Thyroid gland (tissue), 4 donors: ENCODE measurements around the gene SLC35D1. TPM values are rescaled to one million over a fixed set of nuclear protein-coding genes. Genes with fewer than 3 reads are reported as not detected.
A peak's percentile ranks its signal among the peaks of the same experiment; 100 is the strongest.

ENCODE experiments used
- DNase-seq, 2 donors: peaks; one replicate each; pipeline ENCODE4 v3.0.0-alpha.2; 2019
- H3K27ac ChIP-seq, 3 donors: fragments of 200-600 bp; sonication (generic); 1 replicate in 2 of 3; 2 replicates in 1 of 3; pipeline ENCODE4 v1.5.1; 2016 to 2019; ENCODE audit warnings: mild to moderate bottlenecking in 1 of 3, moderate library complexity in 1 of 3
- H3K27me3 ChIP-seq: fragments of 200-600 bp; sonication (generic); one replicate; pipeline ENCODE4 v1.5.1; 2019
- H3K36me3 ChIP-seq, 2 donors: fragments of 200-600 bp; sonication (generic); one replicate each; pipeline ENCODE4 v1.5.1; 2016 to 2019
- H3K4me1 ChIP-seq, 2 donors: fragments of 200-600 bp; sonication (generic); one replicate each; pipeline ENCODE4 v1.5.1; 2017 to 2019
- H3K4me3 ChIP-seq, 3 donors: fragments of 200-600 bp; sonication (generic); replicated peaks in 1 of 3; 1 replicate in 2 of 3; 2 replicates in 1 of 3; pipeline ENCODE4 v1.5.1; 2016; ENCODE audit warnings: mild to moderate bottlenecking in 1 of 3
- H3K9me3 ChIP-seq: fragments of 200-600 bp; sonication (generic); one replicate; pipeline ENCODE4 v1.5.1; 2017
- POLR2A ChIP-seq, 2 donors: fragments of 450-650 bp; IDR thresholded peaks; one replicate each; pipeline ENCODE4 v1.6.1; 2017; ENCODE audit warnings: antibody characterized with exemption in 2 of 2, mild to moderate bottlenecking in 2 of 2, moderate library complexity in 1 of 2
- WGBS, 2 donors: methylation state at CpG; one replicate each; pipeline ENCODE4 v1.1.5; 2017; 5-methylcytosine and 5-hydroxymethylcytosine counted together
- intact Hi-C: fragments of 100-400 bp; cut with DNase I; formaldehyde crosslinking; loops from one replicate; pipeline ENCODE4 v1.15.1; 2023
- total RNA-seq, 4 donors: library from RNA; depleted of rRNA; stranded (reverse); fragments of >200 nt; gene quantifications; one replicate each; pipeline ENCODE4 v1.2.3, GENCODE V29; 2016
- TF ChIP-seq, protein P1 (sequence below), 6 experiments: fragments of 200-600 bp in 3 of 6; fragments of 450-650 bp in 3 of 6; sonication (generic) in 3 of 6; IDR thresholded peaks; one replicate each; pipeline ENCODE4 v1.5.1; 2016 to 2019; ENCODE audit warnings: antibody characterized with exemption in 6 of 6, mild to moderate bottlenecking in 2 of 6, inconsistent platforms in 1 of 6, moderate library complexity in 1 of 6

The SLC35D1 gene
- total RNA-seq, 4 donors from 2014 or later = 15.3 to 22.7 (median 17.0) TPM

DNA sequence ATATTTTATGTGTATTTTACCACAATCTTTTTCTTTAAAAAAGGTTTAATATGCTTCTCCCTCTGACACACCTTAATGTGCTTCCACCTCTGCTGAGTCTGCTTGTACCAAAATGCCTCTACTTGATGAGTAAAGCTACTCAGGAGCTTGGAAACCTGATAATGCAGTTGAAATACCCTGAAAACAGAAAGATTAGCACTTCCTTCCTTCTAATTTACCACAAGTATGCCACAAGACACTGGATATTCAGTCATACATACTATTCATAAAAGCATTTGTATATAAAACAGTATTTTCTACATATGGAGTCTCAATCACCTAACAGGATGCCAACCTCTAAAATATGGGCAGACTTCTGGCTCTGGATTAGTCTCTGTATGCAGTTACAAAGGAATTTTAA is 55.0 kb downstream of the SLC35D1 start:
- no peak for TF ChIP-seq POLR2A (IDR thresholded peaks at IDR 0.05)
- TF ChIP-seq, protein P1, sequence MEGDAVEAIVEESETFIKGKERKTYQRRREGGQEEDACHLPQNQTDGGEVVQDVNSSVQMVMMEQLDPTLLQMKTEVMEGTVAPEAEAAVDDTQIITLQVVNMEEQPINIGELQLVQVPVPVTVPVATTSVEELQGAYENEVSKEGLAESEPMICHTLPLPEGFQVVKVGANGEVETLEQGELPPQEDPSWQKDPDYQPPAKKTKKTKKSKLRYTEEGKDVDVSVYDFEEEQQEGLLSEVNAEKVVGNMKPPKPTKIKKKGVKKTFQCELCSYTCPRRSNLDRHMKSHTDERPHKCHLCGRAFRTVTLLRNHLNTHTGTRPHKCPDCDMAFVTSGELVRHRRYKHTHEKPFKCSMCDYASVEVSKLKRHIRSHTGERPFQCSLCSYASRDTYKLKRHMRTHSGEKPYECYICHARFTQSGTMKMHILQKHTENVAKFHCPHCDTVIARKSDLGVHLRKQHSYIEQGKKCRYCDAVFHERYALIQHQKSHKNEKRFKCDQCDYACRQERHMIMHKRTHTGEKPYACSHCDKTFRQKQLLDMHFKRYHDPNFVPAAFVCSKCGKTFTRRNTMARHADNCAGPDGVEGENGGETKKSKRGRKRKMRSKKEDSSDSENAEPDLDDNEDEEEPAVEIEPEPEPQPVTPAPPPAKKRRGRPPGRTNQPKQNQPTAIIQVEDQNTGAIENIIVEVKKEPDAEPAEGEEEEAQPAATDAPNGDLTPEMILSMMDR (IDR thresholded peaks at IDR 0.05) = no peak
- no peak for DNase-seq
- peaks cover 15 to 19% of the 10 kb centered on the region in 2 donors for H3K4me1 ChIP-seq
- H3K9me3 ChIP-seq = no peaks in the 10 kb centered on the region
- H3K4me3 ChIP-seq = no peak overlapping the region
- H3K27ac ChIP-seq = no peak overlapping the region
- no peaks in the 10 kb centered on the region for H3K36me3 ChIP-seq
- intact Hi-C loops = loop anchor here (5.0 kb wide), 1 partner anchor 148 kb away; no protein-coding TSS in a partner anchor
- H3K27me3 ChIP-seq = no peaks in the 10 kb centered on the region

DNA sequence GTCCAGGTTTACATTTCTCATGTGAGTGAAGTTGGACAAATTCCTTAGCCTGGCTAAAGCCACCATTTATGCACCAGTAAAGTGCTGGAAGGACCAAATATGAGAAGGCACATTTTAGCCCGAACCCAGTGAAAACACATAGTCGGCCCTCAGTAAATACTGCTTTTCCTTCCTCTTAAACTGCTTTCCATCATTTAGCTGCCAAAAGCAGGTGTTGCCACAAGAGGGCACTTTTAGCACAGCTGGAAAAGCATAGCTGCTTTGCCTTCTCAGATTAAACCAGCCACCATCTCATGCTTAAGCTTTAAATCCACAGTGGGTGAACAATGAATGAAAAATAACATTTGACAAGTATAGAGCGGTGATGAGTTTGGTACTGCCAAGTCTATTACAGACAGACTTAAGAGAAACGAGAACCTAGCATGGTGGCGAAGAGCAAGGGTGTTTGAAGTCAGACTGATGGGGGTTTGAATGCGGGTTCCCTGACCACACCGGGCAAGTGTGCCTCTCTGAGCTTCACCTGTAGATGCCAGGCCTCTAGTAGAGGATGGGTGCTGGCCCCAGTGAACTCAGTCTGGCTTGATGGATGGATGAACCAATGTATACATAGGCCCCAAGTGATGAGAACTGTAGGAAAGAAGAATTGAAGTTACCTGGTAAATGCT is 57.8 kb downstream of the SLC35D1 start:
- intact Hi-C loops = loop anchor here (5.0 kb wide), 1 partner anchor 151 kb away; no protein-coding TSS in a partner anchor
- 72 to 74% methylated on average over 7 of the region's 7 CpGs for WGBS, 2 donors
- H3K4me3 ChIP-seq = no peak overlapping the region
- no peaks in the 10 kb centered on the region for H3K27me3 ChIP-seq
- no peaks in the 10 kb centered on the region for H3K9me3 ChIP-seq
- H3K36me3 ChIP-seq = no peaks in the 10 kb centered on the region
- no peak overlapping the region for H3K27ac ChIP-seq
- peaks cover 5 to 8% of the 10 kb centered on the region in 2 donors for H3K4me1 ChIP-seq
- DNase-seq = peak; percentile 64 to 75
- TF ChIP-seq POLR2A (IDR thresholded peaks at IDR 0.05) = no peak
- TF ChIP-seq, protein P1 (IDR thresholded peaks at IDR 0.05) = peak; percentile 31 to 92 (median 74)

DNA sequence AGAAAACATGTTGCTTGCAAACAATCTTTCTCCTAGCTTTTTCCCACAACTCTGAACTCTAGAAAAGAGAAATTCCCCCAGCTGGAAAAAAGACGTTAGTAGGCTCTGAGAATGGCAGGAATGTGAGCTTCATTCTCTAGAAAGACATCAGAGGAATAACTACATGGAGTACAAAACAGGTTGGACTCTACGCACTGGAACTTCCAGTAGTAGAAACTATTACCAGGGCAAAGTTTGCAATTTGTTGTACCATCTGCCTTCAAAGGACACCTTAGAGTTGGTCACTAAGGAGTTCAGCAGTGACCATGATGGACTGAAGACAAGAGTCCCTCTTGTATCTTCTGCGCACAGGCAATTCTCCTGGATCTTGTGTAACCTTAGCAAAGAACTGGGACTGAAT is 60.9 kb downstream of the SLC35D1 start:
- no peaks in the 10 kb centered on the region for H3K9me3 ChIP-seq
- no peaks in the 10 kb centered on the region for H3K27me3 ChIP-seq
- no peak overlapping the region for H3K27ac ChIP-seq
- H3K36me3 ChIP-seq = peaks cover 0 to 9% of the 10 kb centered on the region in 2 donors
- TF ChIP-seq, protein P1 (IDR thresholded peaks at IDR 0.05) = no peak
- TF ChIP-seq POLR2A (IDR thresholded peaks at IDR 0.05) = no peak
- no peak for DNase-seq
- H3K4me1 ChIP-seq = no peaks in the 10 kb centered on the region
- no peak overlapping the region for H3K4me3 ChIP-seq
- intact Hi-C loops = no loop called here
- 96 to 98% methylated on average over 3 of the region's 3 CpGs for WGBS, 2 donors

DNA sequence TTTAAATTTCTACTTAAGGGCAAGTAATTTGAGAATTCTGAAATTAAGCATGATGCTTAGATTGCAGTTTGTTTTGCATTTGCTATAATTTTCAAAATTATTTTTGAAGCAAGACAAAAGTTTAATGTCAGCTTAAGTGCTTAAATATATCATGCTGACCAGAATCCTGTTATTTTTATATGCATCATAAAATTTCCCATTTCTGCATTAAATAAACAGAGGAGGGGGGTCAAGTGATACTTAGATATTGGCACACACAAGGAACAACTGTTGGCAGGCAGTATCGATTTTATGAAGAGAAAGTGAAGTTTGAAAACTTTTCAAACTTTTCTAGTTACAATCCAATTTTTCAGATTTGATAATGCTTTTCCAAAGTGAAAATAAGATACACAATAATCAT is 68.1 kb downstream of the SLC35D1 start:
- WGBS, 2 donors = 16 to 19% methylated on average over 1 of the region's 1 CpG
- intact Hi-C loops = no loop called here
- H3K27me3 ChIP-seq = no peaks in the 10 kb centered on the region

DNA sequence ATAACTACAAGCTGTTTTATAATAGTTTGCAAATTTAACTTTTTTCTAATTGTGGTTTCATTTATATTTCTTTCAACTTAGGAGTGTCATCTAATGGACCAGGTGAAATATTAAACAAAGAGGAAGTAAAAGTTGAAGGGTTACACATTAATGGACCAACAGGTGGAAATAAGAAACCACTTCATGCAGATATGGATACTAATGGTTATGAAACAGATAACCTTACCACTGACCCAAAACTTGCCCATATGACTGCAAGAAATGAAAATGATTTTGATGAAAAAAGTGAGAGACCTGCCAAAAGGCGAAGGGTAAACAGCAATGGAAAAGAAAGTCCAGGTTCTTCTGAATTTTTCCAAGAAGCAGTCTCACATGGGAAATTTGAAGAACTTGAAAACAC is 69.5 kb downstream of the SLC35D1 start:
- Histone ChIP-seq H3K9me3 (no peaks in the 10 kb centered on the region), H3K27me3 (no peaks in the 10 kb centered on the region), H3K27ac (no peak overlapping the region), H3K4me1 (peaks cover 5% of the 10 kb centered on the region in 2 donors), H3K36me3 (peaks cover 7 to 15% of the 10 kb centered on the region in 2 donors), H3K4me3 (no peak overlapping the region)
- no peak for DNase-seq
- intact Hi-C loops = no loop called here
- 92 to 94% methylated on average over 1 of the region's 1 CpG for WGBS, 2 donors
- TF ChIP-seq, protein P1 (IDR thresholded peaks at IDR 0.05) = no peak
- TF ChIP-seq POLR2A (IDR thresholded peaks at IDR 0.05) = no peak

More for the DNA sequence above, 68.1 kb downstream of the SLC35D1 start:
- Histone ChIP-seq H3K27ac (no peak overlapping the region), H3K9me3 (no peaks in the 10 kb centered on the region), H3K36me3 (peaks cover 7 to 17% of the 10 kb centered on the region in 2 donors), H3K4me3 (no peak overlapping the region), H3K4me1 (peaks cover 5% of the 10 kb centered on the region in 2 donors)
- TF ChIP-seq POLR2A (IDR thresholded peaks at IDR 0.05) = no peak
- TF ChIP-seq, protein P1 (IDR thresholded peaks at IDR 0.05) = no peak
- no peak for DNase-seq
